Stimulated activated CD4-positive, alpha-beta T cell treated with anti-CD3 and anti-CD28 coated beads, Interleukin-15, amount 100 ng/mL, for 24 hours (primary cell): ENCODE data around the gene SYNJ1.
"Not testable (repeated sequence)": the region's sequence is repeated elsewhere in the genome, so short reads cannot be mapped to it uniquely, and the experiment has no call there.

Experiments
- DNase-seq: peaks from one replicate; pipeline ENCODE4 v3.0.0-alpha.2; 2020

SYNJ1 gene

DNA sequence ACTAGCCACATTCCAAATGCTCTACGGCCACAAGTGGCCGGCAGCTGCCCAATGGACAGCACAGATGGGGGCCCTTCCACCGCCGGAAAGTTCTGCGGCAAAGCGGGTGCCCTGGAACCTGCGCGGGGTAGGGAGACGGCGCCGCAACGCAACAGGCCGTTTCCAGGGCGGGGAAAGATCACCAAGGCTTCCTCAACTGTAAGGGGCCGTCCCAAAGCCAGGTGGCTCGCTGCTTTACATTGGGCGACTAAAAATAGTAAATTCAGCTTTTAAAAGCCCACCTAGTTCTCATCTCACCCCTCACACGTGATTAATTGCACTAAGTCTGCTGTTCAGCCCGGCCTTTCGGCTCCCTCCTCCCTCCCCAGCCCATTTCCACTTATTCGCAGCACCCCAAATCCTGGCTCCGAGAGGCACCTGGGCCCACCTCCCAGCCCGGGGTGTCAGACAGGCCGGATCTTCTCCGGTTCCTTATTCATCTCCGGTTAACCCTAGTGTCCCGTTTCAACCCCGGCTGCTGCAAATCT, 116.3 kb downstream of the SYNJ1 start:
- peak; percentile 62 for DNase-seq

DNA sequence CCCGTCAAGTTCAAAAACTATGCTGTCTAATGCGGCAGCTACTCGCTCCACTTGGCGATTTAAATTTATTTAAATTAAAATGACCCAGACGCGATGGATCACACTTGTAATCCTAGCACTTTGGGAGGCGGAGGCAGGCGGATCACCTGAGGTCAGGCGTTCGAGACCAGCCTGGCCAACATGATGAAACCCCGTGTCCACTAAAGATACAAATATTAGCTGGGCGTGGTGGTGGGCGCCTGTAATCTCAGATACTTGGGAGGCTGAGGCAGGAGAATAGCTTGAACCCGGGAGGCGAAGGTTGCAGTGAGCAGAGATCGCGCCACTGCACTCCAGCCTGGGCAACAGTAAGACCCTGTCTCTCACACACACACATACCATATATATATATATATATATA, 116.9 kb downstream of the SYNJ1 start:
- DNase-seq = not testable (repeated sequence)

DNA sequence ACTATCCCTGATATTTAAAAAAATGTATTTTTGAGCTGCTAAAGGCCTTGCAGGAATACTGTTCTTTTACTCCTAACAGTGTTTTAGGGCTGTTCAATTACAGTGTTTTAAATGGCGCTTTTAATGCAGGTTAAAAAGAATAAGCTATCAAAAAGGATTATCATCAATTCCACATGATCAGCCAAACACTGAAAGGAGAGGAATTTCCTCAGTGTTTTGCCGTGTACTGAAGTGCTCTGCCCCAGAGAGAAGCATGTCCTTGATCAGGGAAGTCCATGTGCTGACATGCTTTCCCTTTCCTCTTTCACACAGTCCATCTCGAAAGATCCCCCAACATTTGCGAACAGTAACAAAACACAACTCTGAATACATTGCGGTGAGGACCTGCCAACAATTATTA, 119.0 kb downstream of the SYNJ1 start:
- DNase-seq = no peak

DNA sequence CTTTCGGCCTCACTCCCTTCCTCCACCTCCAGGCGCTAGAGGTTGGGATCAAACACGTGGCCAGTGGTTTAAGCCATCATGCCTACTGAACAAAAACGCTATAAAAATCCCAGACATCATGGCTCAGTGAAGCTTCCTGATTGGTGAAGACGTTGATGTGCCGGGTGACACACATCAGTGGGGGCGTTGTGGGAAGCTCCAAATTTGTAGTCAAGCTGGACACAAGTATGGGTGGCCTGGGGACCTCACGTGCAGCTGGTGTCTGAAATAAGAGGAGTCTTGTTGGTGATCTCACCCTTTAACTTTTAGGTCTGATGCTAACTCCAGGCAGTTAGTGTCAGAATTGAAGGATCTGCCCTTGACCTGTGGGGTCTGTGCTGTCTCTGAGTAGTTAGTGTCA, 122.3 kb downstream of the SYNJ1 start:
- no peak for DNase-seq

DNA sequence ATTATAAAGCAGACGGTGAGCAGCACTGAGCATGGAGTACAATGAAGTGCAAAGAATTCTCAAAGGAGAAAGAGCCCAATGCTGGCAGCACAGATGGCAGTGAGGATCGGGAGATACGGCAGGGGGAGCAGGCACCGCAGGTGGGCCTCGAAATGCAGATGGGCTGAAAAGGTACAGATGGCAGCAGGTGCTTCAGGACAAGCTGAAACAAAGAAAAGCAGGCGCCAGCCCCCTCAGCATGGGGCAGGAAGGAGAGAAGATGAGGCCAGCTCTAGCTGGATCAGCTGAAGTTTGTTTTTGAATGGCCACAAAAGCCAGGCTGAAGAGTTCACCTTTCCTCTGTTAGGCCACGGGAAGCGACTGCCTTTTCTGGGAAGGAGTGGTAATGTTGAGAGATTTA, 123.3 kb downstream of the SYNJ1 start:
- DNase-seq = no peak

DNA sequence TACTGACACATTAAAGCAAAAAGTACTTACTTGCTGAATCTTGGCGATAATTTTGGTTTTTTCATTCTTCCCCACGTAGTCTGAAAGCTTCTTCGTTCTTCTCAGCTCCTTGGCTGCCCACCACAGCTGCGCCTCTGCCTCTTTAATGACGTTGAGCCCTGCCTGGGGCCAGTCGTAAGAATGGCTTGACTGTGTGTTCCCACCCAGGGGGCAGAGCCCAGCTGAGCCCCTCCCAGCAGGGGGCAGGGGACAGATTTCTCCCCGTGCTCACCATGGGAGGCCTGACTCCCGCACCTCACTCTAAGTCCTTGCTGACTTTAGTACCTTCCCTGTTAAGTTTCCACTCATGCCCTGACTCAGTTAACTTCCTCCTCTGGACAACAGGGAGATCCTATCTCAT, 124.7 kb downstream of the SYNJ1 start:
- DNase-seq = no peak

DNA sequence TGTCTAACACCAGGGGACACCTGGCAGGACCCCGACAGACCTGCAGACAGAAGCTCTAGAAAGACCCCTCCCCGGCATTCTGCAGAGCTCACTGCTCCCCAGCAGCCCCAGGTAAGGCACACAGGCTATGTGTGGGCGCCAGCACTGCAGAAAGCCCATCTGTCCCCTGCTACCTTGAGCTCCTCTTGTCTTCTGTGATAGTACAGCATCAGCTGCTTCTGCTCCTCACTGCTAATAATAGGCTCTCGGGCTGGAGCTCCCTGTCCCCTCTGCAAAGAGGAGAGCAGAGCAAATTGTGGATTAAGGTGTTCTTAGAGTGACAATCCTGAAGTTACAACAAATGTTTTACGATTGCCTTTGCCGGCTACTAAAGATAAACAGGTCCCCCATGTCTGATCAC, 125.7 kb downstream of the SYNJ1 start:
- no peak for DNase-seq

DNA sequence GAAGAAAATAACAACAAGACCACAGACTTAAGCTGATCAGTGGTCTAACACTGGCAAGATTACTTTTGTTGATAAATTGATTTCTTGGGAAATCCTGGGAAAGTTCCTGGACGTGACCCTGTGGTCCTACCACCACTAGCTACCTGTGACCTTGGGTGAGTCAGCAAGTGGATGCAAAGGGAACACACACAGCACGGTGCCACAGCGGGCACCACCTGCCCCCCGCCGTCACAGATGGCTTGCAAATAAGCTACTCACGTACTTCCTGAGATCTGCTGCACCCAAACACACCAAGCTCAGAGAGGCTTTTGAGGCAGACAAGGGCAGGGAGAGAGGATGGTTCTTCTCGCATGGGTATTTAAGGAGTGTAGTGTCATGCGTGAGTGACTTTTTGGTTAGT, 128.3 kb downstream of the SYNJ1 start:
- DNase-seq = no peak

DNA sequence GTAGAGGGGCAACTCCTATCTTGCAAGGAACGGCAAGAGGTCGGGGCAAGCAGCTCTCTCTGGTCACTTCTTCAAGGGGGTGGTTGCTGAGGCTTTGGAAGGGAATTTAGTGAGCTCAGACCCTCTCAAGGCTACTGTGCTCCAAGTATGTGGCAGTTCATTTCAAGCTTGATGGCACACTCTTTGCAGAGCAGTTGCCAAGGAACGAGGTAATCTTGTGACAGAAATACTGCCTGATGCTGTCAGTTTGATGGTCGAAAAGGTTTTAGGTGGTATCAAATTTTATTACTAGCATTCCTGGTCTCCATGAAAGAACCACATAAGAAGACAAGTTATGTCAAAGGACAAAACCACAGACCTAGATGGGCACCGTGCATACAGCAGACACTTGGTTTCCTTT, 128.7 kb downstream of the SYNJ1 start:
- no peak for DNase-seq

DNA sequence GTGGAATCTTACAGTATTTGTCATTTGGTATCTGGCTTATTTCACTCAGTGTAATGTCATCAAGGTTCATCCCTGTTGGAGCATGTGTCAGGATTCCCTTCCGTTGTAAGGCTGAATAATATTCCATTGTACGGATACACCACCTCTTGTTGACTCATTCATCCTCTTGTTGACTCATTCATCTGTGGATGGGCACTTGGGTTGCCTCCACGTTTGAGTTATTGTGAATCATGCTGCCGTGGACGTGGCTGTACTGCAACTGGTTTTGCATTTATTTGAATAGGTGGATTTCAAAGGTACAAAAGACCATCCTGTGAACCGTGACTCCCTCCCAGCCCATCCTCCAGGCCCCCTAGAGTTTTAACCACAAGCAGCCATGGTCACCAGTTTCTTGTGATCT, 130.6 kb downstream of the SYNJ1 start:
- DNase-seq = no peak

DNA sequence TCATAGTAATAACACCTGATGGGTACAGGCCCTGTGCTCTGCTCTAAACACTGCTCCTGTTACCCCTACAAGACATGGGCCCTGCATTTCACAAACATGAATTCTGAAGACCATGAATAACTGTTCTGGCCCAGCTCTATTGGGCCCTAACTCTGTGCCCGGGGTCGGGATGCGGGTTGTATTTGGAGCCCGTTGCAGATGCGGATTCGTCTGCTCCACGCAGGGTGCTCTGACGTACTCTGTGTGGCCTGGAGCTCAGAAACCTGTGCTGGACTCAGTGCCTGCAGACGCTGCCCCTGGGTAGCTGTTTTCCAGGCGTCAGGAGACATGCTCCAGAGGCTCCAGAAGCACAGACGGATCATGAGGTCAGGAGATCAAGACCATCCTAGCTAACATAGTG, 132.4 kb downstream of the SYNJ1 start:
- no peak for DNase-seq

DNA sequence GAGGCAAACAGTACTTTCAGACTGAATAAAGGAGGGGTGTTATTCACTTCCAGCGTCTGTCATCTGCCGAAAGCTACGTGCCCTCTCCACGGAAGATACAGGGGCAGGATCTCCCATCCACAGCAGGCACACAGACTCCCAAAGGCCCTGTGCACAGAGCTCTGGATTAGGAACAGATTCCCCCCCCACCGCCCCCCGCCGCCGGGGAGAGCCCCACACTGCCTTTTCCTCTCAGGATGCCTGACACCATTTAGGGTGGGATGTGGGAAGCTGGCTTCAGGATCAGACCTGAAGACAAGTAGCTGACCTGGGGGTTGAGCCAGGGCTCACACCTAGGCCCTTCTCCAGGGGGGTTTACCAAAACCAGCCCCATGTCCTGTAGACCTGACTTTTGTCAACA, 134.1 kb downstream of the SYNJ1 start:
- DNase-seq = no peak

DNA sequence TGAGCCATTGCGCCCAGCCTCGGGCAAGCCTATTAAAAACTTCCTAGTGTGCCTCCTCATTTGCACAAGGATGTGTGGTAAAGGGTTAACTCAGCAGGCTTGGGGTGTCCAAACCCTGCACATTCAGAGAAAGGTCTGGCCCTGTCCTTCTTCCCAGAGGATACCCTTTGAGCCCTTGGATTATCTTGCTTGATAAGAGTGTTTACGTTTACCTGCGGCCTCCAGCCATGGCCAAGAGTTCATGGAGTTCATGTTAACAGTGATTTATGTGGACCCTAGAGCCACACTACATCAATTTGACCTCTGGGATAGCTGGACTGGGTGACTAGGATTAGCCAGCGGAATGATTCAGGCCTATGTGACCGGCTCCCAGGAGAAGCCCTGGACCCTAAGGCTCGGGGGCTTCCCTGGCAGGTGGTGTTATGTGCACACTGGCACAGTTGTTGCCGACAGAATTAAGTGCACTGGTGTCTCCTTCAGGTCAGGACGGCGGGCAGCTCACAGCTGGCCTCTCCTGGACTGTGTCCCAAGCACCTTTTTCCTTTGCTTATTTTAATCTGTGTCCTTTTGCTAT, 134.8 kb downstream of the SYNJ1 start:
- no peak for DNase-seq

DNA sequence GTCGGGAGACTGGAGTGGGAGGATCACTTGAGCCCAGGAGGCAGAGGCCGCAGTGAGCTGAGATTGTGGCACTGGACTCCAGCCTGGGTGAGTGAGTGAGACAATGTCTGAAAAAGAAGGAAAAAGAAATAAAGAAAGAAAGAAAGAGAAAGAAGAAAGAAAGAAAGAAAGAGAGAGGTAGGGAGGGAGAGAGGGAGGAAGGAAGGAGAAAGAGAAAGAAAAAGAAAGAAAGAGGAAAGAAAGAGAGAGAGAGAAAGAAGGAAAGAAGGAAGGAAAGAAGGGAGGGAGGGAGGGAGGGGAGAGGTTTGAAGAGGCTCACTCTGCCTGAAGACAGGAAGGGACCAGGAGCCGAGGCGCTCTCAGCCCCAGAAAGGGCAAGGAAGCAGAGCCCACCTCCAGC, 137.7 kb downstream of the SYNJ1 start:
- no peak for DNase-seq

DNA sequence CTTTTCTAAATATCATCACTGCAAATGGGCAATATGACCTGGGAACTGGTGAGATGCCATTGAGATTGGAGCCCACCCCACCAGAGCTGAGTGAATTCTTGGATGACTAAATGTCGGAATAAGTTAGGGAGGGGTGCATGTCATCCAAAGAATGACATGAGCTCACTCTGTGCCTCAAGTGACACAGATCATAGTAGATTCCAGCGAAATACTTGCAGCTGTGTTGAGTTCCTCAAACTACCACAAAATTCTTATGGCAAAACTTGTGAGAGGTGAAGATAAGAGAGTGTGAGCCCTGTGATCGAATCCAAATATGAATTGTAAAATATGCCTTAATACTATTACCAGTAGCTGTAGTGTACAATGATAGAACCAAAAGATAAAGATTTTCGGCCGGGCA, 140.2 kb downstream of the SYNJ1 start:
- no peak for DNase-seq

DNA sequence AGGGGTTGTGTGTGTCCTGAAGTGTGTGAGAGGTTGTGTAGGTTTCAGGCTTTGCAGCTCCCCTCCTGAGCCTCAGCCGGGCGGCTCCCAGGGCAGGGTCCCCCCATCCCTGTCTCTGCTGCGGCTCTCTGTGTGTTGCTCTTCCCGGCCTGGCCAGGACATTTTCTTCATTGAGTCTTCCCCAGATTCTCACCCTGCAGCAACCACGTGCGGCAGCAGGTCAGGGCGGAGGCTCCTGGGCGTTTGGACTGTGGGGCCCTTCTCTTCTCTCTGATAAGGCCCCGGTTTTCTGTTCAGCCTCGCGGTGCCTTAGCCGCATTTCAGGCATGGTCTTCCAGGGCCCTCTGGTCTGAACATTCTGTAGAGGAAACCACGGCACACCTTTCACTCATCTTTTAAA, 140.7 kb downstream of the SYNJ1 start:
- no peak for DNase-seq

DNA sequence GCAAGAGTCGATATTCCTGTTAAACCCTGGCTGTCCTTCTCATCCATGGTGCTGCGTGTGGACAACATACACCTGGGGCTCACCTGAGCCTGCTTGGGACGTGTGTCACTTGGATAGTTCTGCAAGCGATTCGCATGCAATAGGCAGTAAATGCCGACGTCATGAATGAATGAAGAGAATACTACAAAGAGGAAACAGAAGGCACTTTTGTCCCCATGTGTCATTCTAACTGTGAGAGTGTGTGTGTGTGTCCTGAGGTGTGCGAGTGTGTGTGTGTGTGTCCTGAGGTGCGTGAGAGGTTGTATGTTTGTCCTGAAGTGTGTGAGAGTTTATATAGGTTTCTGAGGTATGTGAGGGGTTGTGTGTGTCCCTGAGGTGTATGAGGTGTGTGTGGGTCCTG, 141.8 kb downstream of the SYNJ1 start:
- no peak for DNase-seq

DNA sequence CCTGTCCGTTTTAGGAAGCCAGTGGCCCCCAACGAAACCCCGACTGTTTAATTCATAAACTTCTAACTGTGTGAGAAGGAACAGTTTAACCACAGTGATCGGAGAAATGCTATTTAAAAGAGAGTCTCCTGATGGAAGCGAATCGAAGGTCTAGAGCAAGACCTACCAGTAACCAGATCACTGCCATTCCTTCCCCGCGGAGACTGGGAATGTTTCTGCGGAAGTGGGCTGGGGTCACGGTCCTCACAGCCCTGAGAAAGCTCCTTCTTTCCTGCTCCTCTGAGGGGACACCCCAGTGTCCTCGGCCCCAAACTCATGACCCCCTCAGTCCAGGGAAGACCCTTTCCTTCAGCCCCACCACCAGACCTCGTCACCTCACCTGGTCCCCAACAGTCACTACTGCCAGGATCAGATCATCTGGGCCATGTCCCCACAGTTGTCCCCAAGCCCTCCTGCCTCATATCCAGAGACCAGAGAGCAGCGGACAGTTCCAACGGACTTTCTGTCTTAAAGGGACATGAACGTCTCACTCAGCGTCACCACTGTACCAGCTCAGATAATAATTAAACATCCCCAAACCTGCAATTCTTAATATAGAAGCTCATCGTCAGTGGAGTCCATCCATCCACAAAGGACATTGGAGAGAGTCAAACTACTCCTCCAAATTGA, 142.6 kb downstream of the SYNJ1 start, which contains the start of gene TCP10L:
Gene TCP10L, minus strand, starts transcription at position 482 of the 669 bp plus-strand sequence. CDS start 1,219 bp downstream, outside the sequence.
- DNase-seq = no peak

DNA sequence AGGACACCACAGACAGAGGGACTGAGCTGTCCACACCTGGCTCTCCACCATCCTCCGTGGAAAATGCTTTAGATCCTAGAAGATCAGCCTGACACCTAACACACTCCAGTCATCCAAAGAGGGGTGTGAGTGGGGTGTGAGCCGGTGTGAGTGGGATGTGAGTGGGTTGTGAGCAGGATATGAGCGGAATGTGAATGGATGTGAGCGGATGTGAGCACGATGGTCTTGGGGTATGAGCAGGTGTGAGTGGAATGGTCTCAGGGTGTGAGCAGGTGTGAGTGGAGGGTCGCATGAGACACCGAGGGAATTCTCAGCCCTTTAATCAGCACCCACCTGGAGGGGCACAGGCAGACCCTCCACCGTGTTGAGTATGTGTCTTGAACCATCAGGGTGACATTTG, 143.3 kb downstream of the SYNJ1 start:
- no peak for DNase-seq

DNA sequence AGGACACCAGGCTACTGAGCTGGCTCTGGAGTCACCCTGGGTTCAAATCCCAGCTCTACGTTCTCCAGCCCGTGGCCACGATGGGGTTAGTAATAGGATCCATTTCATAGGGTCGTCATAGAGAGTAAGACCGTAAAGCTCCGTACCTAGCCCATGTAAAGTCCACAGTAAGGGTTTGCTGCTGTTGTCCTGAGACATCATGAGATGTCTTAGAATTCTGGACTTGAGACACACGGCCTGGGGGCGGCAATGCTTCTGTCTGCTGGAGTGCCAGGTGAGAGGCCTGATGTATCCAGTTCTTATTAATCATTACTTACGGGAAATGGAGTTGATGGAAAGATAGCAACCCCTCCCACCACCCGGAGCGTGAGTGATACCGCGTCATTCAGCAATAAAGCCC, 146.1 kb downstream of the SYNJ1 start:
- DNase-seq = no peak

DNA sequence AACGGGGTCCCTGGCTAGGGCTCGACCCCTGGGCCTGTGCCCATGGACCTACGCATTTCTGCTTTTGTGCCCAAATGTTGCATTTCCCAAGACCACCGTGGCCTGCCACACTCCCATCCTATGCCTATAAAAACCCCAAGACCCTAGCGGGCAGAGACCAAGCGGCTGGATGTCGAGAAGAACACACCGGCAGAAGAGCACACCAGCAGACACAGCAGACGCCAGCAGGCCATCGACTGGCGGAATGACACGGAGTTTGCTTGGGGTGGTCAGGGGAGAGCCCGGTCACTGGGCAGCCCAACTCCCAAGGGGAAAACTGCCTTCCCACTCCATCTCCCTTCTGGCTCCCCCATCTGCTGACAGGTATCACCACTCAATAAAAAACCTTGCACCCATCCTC, 146.9 kb downstream of the SYNJ1 start:
- DNase-seq = no peak
